Mammary microvascular endothelial cell (primary cell): ENCODE data around the gene UHMK1. TPM values are rescaled to one million over a fixed set of nuclear protein-coding genes. Genes with fewer than 3 reads are reported as not detected.

Experiments used
- total RNA-seq: library from RNA; depleted of rRNA; stranded (reverse); fragments of >200 nt; gene quantifications from 2 replicates; pipeline ENCODE4 v1.2.3, GENCODE V29; 2015

Gene UHMK1, protein sequence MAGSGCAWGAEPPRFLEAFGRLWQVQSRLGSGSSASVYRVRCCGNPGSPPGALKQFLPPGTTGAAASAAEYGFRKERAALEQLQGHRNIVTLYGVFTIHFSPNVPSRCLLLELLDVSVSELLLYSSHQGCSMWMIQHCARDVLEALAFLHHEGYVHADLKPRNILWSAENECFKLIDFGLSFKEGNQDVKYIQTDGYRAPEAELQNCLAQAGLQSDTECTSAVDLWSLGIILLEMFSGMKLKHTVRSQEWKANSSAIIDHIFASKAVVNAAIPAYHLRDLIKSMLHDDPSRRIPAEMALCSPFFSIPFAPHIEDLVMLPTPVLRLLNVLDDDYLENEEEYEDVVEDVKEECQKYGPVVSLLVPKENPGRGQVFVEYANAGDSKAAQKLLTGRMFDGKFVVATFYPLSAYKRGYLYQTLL
- total RNA-seq = 46.0 and 47.3 TPM in 2 replicates

DNA sequence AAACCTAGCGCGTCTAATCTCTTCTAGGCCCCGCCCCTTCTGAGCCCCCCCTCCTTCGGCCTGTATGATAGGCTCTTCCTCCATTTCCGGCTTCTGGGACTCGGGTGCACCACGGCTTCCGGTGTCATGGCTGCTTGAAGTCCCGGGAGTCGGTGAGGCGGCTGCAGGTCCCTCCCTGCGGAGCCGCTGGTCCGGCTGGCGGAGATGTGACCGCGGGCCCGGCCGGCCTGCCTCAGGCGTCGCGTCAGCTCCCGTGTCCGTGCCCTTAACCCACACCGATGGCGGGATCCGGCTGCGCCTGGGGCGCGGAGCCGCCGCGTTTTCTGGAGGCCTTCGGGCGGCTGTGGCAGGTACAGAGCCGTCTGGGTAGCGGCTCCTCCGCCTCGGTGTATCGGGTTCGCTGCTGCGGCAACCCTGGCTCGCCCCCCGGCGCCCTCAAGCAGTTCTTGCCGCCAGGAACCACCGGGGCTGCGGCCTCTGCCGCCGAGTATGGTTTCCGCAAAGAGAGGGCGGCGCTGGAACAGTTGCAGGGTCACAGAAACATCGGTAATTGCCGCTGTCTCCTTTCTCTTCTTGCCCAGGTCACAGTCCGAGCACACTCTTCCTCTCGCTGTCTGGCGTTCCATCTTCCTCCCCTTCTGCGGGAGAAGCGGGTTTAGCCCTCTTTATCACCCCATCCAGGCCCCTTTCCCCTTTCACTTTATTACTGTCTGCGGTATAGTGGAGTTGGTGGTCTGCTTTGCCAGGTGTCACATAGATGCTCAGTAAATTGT, at the start of gene UHMK1:
TSS of gene UHMK1 (plus strand) at position 96 of the 773 bp plus-strand sequence. CDS start at position 279, 183 bp downstream.

DNA sequence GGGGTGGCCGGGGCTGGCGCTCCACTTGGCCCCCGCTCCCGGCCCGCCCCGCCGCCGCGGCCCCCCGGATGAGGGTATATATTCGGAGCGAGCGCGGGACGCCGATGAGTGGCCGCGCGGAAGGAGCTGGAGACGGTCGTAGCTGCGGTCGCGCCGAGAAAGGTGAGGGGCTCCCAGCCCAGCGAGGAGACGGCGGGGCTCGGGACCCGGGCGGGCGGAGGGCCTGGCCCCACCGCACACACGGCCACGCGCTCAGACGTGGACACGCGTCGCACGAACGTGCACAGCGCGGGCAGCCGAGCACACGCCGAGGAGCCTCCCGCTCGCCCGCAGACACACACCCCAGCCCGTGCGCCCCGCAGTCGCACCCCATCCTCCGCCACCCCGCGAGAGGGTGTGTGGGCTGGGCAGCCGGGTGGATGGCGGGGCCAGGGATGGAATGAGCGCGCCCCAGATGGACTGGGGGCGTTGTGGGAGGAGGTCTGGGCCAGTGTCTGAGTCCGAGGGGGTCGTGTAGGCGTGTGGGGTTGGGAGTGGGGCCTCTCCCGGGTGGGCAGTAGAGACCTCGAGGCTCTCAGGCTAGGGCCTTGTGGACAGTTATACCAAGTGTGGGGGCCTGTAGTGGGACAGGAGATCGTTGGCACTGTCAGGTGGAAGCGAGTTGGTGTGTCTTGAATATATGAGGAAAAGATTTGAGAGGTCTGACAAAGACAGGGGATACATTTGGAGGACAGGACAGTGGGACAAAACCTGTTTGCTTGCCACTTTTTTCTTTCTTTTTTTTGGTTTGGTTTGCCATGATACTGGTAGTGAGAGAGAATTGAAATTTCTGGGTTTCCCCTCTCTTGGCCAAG, 64.2 kb downstream of the UHMK1 start, which contains the start of gene UAP1:
TSS of gene UAP1 (plus strand) at position 107 of the 854 bp plus-strand sequence. CDS start 4,347 bp downstream, outside the sequence.

Other genes starting within 250 kb of the UHMK1 start
- gene SPATA46, start 121.0 kb upstream of the UHMK1 start, total RNA-seq = not detected in 2 replicates
- gene C1orf226, start 116.1 kb upstream of the UHMK1 start, total RNA-seq = 1.9 and 4.5 TPM in 2 replicates
- 0.05 and 0.20 TPM in 2 replicates for gene SH2D1B, start 85.7 kb upstream of the UHMK1 start, total RNA-seq
- gene UAP1, start 63.9 kb downstream of the UHMK1 start, total RNA-seq = 107 and 131 TPM in 2 replicates
- 3.0 and 3.9 TPM in 2 replicates for gene DDR2, start 134.6 kb downstream of the UHMK1 start, total RNA-seq